Measurements from ENCODE around the gene STAU1.
"Not testable (repeated sequence)": the region's sequence is repeated elsewhere in the genome, so short reads cannot be mapped to it uniquely, and the experiment has no call there.

STAU1 gene

DNA sequence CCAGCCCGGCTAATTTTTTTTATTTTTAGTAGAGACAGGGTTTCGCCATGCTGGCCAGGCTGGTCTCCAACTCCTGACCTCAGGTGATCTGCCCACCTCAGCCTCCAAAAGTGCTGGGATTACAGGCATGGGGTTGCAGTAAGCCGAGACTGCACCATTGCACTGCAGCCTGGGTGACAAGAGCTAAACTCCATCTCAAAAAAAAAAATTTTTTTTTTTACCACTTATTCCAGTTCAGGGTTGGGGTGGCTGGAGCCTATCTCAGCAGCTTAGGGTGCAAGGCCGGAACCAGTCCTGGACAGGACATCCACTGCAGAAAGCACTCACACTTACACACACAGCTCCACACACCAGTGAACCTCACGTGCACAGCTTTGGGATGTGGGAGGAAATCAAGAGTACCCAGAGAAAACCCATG lies 4.0 kb downstream of the STAU1 start:
- H3K18ac ChIP-seq (ENCODE audit: low read length); H2BK120ac ChIP-seq (ENCODE audit: low read depth, low read length); H2AK5ac ChIP-seq (ENCODE audit: low read depth, low read length); H3K4ac ChIP-seq (ENCODE audit: low read length); H2AFZ ChIP-seq (ENCODE audit: low read length); H3K14ac ChIP-seq (ENCODE audit: low read length); H4K91ac ChIP-seq (ENCODE audit: low read depth, low read length, poor library complexity); H3K4me3 ChIP-seq (ENCODE audit: low read length in 2 of 2); H3K9ac ChIP-seq (ENCODE audit: low read depth, low read length, poor library complexity); H2BK15ac ChIP-seq (ENCODE audit: low read length); H3K79me1 ChIP-seq (ENCODE audit: low read depth, low read length); H3K4me2 ChIP-seq (ENCODE audit: insufficient read depth, low read length, poor library complexity, severe bottlenecking); DNase-seq (ENCODE audit: low spot score); H2BK5ac ChIP-seq (ENCODE audit: low read length); H2BK12ac ChIP-seq (ENCODE audit: low read length); H3K9me3 ChIP-seq (replicated peaks in 1 of 2; ENCODE audit: control insufficient read depth in 2 of 2, insufficient read depth in 1 of 2, low read depth in 1 of 2, low read length in 2 of 2); H3K23ac ChIP-seq (ENCODE audit: low read depth, low read length, poor library complexity); H4K8ac ChIP-seq (ENCODE audit: low read depth, low read length); H3K27ac ChIP-seq (replicated peaks; ENCODE audit: low read length); H3K4me1 ChIP-seq (ENCODE audit: control insufficient read depth in 2 of 2, insufficient read depth in 1 of 2, low read depth in 1 of 2, low read length in 2 of 2); H3K27me3 ChIP-seq (ENCODE audit: control insufficient read depth in 3 of 3, insufficient read depth in 3 of 3, low read depth in 1 of 3, low read length in 3 of 3): not testable (repeated sequence)
- H3K36me3 ChIP-seq (replicated peaks in 1 of 2; ENCODE audit: control insufficient read depth in 2 of 2, insufficient read depth in 2 of 2, low read length in 2 of 2) = peaks cover 0 to 21% of the 10 kb centered on the region in 2 donors
- no CpG with 5 or more reads among the region's 5 CpGs for WGBS, 2 donors (ENCODE audit: extremely low coverage in 2 of 2, insufficient read length in 2 of 2, insufficient replicate concordance in 1 of 2)

GRCh38 chr20:49183444-49183843 lies 4.7 kb downstream of the STAU1 start:
- Histone ChIP-seq H4K91ac (ENCODE audit: low read depth, low read length, poor library complexity) (no peak overlapping the region), H3K27me3 (ENCODE audit: control insufficient read depth in 3 of 3, insufficient read depth in 3 of 3, low read depth in 1 of 3, low read length in 3 of 3) (no peaks in the 10 kb centered on the region), H3K14ac (ENCODE audit: low read length) (no peak overlapping the region), H3K9ac (ENCODE audit: low read depth, low read length, poor library complexity) (no peak overlapping the region), H3K4me3 (ENCODE audit: low read length in 2 of 2) (no peak overlapping the region), H2AFZ (ENCODE audit: low read length) (no peak overlapping the region), H2BK15ac (ENCODE audit: low read length) (no peak overlapping the region), H3K79me1 (ENCODE audit: low read depth, low read length) (peaks cover 4% of the 10 kb centered on the region), H3K4me2 (ENCODE audit: insufficient read depth, low read length, poor library complexity, severe bottlenecking) (no peak overlapping the region), H3K4me1 (ENCODE audit: control insufficient read depth in 2 of 2, insufficient read depth in 1 of 2, low read depth in 1 of 2, low read length in 2 of 2) (peaks cover 0 to 3% of the 10 kb centered on the region in 2 donors), H2BK120ac (ENCODE audit: low read depth, low read length) (no peak overlapping the region), H2AK5ac (ENCODE audit: low read depth, low read length) (no peak overlapping the region), H2BK5ac (ENCODE audit: low read length) (no peak overlapping the region), H3K18ac (ENCODE audit: low read length) (no peak overlapping the region), H3K4ac (ENCODE audit: low read length) (no peak overlapping the region), H4K8ac (ENCODE audit: low read depth, low read length) (no peak overlapping the region), H3K9me3 (replicated peaks in 1 of 2; ENCODE audit: control insufficient read depth in 2 of 2, insufficient read depth in 1 of 2, low read depth in 1 of 2, low read length in 2 of 2) (no peaks in the 10 kb centered on the region), H3K23ac (ENCODE audit: low read depth, low read length, poor library complexity) (no peak overlapping the region), H2BK12ac (ENCODE audit: low read length) (no peak overlapping the region), H3K27ac (replicated peaks; ENCODE audit: low read length) (no peak overlapping the region), H3K36me3 (replicated peaks in 1 of 2; ENCODE audit: control insufficient read depth in 2 of 2, insufficient read depth in 2 of 2, low read length in 2 of 2) (peaks cover 0 to 22% of the 10 kb centered on the region in 2 donors)
- WGBS, 2 donors (ENCODE audit: extremely low coverage in 2 of 2, insufficient read length in 2 of 2, insufficient replicate concordance in 1 of 2) = no CpG with 5 or more reads among the region's 3 CpGs
- no peak for DNase-seq (ENCODE audit: low spot score)

DNA sequence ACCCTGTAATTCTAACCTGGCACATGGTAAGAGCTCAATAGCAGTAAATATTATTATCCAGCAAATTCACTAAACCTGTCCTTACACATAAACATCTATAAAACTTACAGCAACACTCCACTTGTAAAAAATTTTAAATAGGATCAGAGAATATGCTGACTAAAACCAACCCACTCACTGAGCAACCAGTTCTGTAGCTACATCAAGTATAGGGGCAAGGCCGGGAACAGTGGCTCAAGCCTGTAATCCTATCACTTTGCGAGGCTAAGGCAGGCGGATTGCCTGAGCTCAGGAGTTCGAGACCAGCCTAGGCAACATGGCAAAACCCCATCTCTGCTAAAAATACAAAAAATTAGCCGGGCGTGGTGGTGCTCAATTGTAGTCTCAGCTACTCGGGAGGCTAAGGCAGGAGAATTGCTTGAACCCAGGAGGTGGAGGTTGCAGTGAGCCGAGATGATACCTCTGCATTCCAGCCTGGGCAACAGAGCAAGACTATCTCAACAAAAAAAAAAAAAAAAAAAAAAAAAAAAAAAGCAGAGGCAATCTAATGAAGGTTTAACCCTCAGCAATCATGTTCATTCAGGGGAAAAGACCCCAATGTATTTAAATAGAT lies 6.8 kb downstream of the STAU1 start:
- no peak overlapping the region for H2BK12ac ChIP-seq (ENCODE audit: low read length)
- no peak overlapping the region for H3K14ac ChIP-seq (ENCODE audit: low read length)
- no peak overlapping the region for H3K27ac ChIP-seq (replicated peaks; ENCODE audit: low read length)
- H3K36me3 ChIP-seq (replicated peaks in 1 of 2; ENCODE audit: control insufficient read depth in 2 of 2, insufficient read depth in 2 of 2, low read length in 2 of 2) = peaks cover 0 to 33% of the 10 kb centered on the region in 2 donors
- WGBS, 2 donors (ENCODE audit: extremely low coverage in 2 of 2, insufficient read length in 2 of 2, insufficient replicate concordance in 1 of 2) = no CpG with 5 or more reads among the region's 8 CpGs
- no peak overlapping the region for H2BK15ac ChIP-seq (ENCODE audit: low read length)
- H3K4me3 ChIP-seq (ENCODE audit: low read length in 2 of 2) = no peak overlapping the region
- H2AK5ac ChIP-seq (ENCODE audit: low read depth, low read length) = no peak overlapping the region
- H3K79me1 ChIP-seq (ENCODE audit: low read depth, low read length) = peaks cover 2% of the 10 kb centered on the region
- no peak overlapping the region for H3K4me2 ChIP-seq (ENCODE audit: insufficient read depth, low read length, poor library complexity, severe bottlenecking)
- no peak overlapping the region for H4K8ac ChIP-seq (ENCODE audit: low read depth, low read length)
- H2BK120ac ChIP-seq (ENCODE audit: low read depth, low read length) = no peak overlapping the region
- H4K91ac ChIP-seq (ENCODE audit: low read depth, low read length, poor library complexity) = no peak overlapping the region
- H3K27me3 ChIP-seq (ENCODE audit: control insufficient read depth in 3 of 3, insufficient read depth in 3 of 3, low read depth in 1 of 3, low read length in 3 of 3) = no peaks in the 10 kb centered on the region
- no peak for DNase-seq (ENCODE audit: low spot score)
- H2AFZ ChIP-seq (ENCODE audit: low read length) = no peak overlapping the region
- no peak overlapping the region for H3K23ac ChIP-seq (ENCODE audit: low read depth, low read length, poor library complexity)
- H2BK5ac ChIP-seq (ENCODE audit: low read length) = no peak overlapping the region
- peaks cover 0 to 3% of the 10 kb centered on the region in 2 donors for H3K9me3 ChIP-seq (replicated peaks in 1 of 2; ENCODE audit: control insufficient read depth in 2 of 2, insufficient read depth in 1 of 2, low read depth in 1 of 2, low read length in 2 of 2)
- H3K4me1 ChIP-seq (ENCODE audit: control insufficient read depth in 2 of 2, insufficient read depth in 1 of 2, low read depth in 1 of 2, low read length in 2 of 2) = no peaks in the 10 kb centered on the region
- no peak overlapping the region for H3K18ac ChIP-seq (ENCODE audit: low read length)
- H3K9ac ChIP-seq (ENCODE audit: low read depth, low read length, poor library complexity) = no peak overlapping the region
- no peak overlapping the region for H3K4ac ChIP-seq (ENCODE audit: low read length)

GRCh38 chr20:49179368-49180277 lies 8.5 kb downstream of the STAU1 start:
- WGBS, 2 donors (ENCODE audit: extremely low coverage in 2 of 2, insufficient read length in 2 of 2, insufficient replicate concordance in 1 of 2) = no CpG with 5 or more reads among the region's 1 CpG
- no peak overlapping the region for H3K14ac ChIP-seq (ENCODE audit: low read length)
- H4K8ac ChIP-seq (ENCODE audit: low read depth, low read length) = no peak overlapping the region
- H3K4me3 ChIP-seq (ENCODE audit: low read length in 2 of 2) = no peak overlapping the region
- peaks cover 0 to 24% of the 10 kb centered on the region in 2 donors for H3K36me3 ChIP-seq (replicated peaks in 1 of 2; ENCODE audit: control insufficient read depth in 2 of 2, insufficient read depth in 2 of 2, low read length in 2 of 2)
- no peak overlapping the region for H2BK12ac ChIP-seq (ENCODE audit: low read length)
- H3K4ac ChIP-seq (ENCODE audit: low read length) = no peak overlapping the region
- H3K27ac ChIP-seq (replicated peaks; ENCODE audit: low read length) = no peak overlapping the region
- DNase-seq (ENCODE audit: low spot score) = no peak
- H2BK5ac ChIP-seq (ENCODE audit: low read length) = no peak overlapping the region
- no peak overlapping the region for H3K23ac ChIP-seq (ENCODE audit: low read depth, low read length, poor library complexity)
- H2BK120ac ChIP-seq (ENCODE audit: low read depth, low read length) = no peak overlapping the region
- no peak overlapping the region for H3K4me2 ChIP-seq (ENCODE audit: insufficient read depth, low read length, poor library complexity, severe bottlenecking)
- H3K27me3 ChIP-seq (ENCODE audit: control insufficient read depth in 3 of 3, insufficient read depth in 3 of 3, low read depth in 1 of 3, low read length in 3 of 3) = no peaks in the 10 kb centered on the region
- H3K9ac ChIP-seq (ENCODE audit: low read depth, low read length, poor library complexity) = no peak overlapping the region
- no peak overlapping the region for H3K18ac ChIP-seq (ENCODE audit: low read length)
- no peaks in the 10 kb centered on the region for H3K4me1 ChIP-seq (ENCODE audit: control insufficient read depth in 2 of 2, insufficient read depth in 1 of 2, low read depth in 1 of 2, low read length in 2 of 2)
- no peak overlapping the region for H4K91ac ChIP-seq (ENCODE audit: low read depth, low read length, poor library complexity)
- no peak overlapping the region for H2BK15ac ChIP-seq (ENCODE audit: low read length)
- H3K79me1 ChIP-seq (ENCODE audit: low read depth, low read length) = peaks cover 2% of the 10 kb centered on the region
- peaks cover 0 to 3% of the 10 kb centered on the region in 2 donors for H3K9me3 ChIP-seq (replicated peaks in 1 of 2; ENCODE audit: control insufficient read depth in 2 of 2, insufficient read depth in 1 of 2, low read depth in 1 of 2, low read length in 2 of 2)
- H2AK5ac ChIP-seq (ENCODE audit: low read depth, low read length) = no peak overlapping the region
- H2AFZ ChIP-seq (ENCODE audit: low read length) = no peak overlapping the region
